T-helper 17 cell (primary cell): ENCODE results near the gene CDK10. TPM values are rescaled to one million over a fixed set of nuclear protein-coding genes. Genes with fewer than 3 reads are reported as not detected.
A peak's percentile ranks its signal among the peaks of the same experiment; 100 is the strongest.
"Not testable (repeated sequence)": the region's sequence is repeated elsewhere in the genome, so short reads cannot be mapped to it uniquely, and the experiment has no call there.

Experiments used
- ATAC-seq: fragments of 150-1000 bp; cut with Tn5 transposase; 2 replicates; pipeline ENCODE4 v1.10.0; 2021; ENCODE audit warnings: mild to moderate bottlenecking, moderate library complexity
- DNase-seq, 3 donors: peaks; one replicate each; pipeline versions ENCODE4 v3.0.0 to v3.0.0-alpha.2; 2020 to 2021
- H3K9me3 ChIP-seq: one replicate; pipeline ENCODE4 v1.7.0; 2013; ENCODE audit warnings: low read length, mild to moderate bottlenecking; ENCODE audit not compliant: control insufficient read depth, poor library complexity, severe bottlenecking
- H3K27ac Mint-ChIP-seq: one replicate; pipeline ENCODE4 v1.8.0; 2022; ENCODE audit warnings: mild to moderate bottlenecking, moderate library complexity, mixed read lengths
- H3K27me3 Mint-ChIP-seq: one replicate; pipeline ENCODE4 v1.8.0; 2022; ENCODE audit warnings: mixed read lengths
- H3K36me3 Mint-ChIP-seq: one replicate; pipeline ENCODE4 v1.8.0; 2022; ENCODE audit warnings: low read depth, mixed read lengths
- H3K4me1 Mint-ChIP-seq: one replicate; pipeline ENCODE4 v1.8.0; 2022; ENCODE audit warnings: mild to moderate bottlenecking, mixed read lengths
- H3K4me3 Mint-ChIP-seq: one replicate; pipeline ENCODE4 v1.8.0; 2022; ENCODE audit warnings: mild to moderate bottlenecking, moderate library complexity, mixed read lengths
- total RNA-seq, 4 donors: library from RNA in 2 of 4; stranded (reverse) in 2 of 4; gene quantifications; one replicate each; pipeline ENCODE4 v1.2.3 and lab custom pipeline; 2022 to 2026

CDK10 gene
- total RNA-seq, 2 donors from 2014 or later = 83.0 to 86.0 TPM

DNA sequence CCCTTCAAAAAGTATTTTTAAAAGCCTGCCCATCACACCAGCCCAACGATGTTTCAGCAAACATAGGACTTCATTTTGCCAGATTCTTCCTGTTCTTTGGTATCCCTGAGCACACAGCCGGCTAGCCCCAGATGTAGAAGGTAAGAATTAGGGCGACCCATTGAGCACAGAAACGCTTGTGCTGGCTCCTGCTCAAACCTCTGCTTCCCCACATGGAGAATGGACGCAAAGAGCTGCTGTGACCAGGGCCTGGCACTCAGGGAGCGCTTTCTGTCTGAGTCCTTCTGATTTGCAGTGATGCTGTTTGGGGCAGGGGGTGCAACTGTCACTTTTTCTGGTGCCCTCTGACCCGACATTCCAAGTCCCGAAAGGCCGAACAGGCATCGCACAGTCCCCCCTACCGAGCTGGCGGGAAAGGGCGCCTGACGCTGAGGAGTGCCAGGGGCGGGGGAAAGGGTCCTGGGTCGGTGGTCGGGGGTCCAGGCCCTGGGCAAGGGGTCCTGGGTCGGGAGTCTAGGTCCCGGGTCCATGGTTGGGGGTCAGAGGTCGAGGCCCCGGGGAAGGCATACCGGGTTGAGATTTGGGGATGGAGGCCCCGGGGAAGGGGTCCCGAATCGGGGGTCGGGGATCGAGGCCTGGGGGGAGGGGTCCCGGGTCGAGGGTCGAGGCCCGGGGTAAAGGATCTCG lies 29.9 kb upstream of the CDK10 start:
- Mint-ChIP-seq H3K27me3 (no peaks in the 10 kb centered on the region), H3K4me1 (peaks cover 24% of the 10 kb centered on the region), H3K36me3 (no peaks in the 10 kb centered on the region), H3K4me3 (peak overlapping the region; percentile 91), H3K27ac (peak overlapping the region; percentile 69)
- ATAC-seq = no peak
- no peak for DNase-seq
- no peaks in the 10 kb centered on the region for H3K9me3 ChIP-seq

GRCh38 chr16:89657442-89658220 lies 28.9 kb upstream of the CDK10 start, which contains the start of the genes CHMP1A and SPATA33:
TSS of gene CHMP1A (minus strand) at chr16:89657708. CDS start at chr16:89657588, 120 bp downstream.
TSS of gene SPATA33 (plus strand) at chr16:89657836. CDS start at chr16:89657912, 76 bp downstream.
- H3K9me3 ChIP-seq = no peaks in the 10 kb centered on the region
- Mint-ChIP-seq H3K27ac (peak within 1 kb of the TSS; percentile 69), H3K27me3 (no peaks in the 10 kb centered on the region), H3K36me3 (no peaks in the 10 kb centered on the region), H3K4me3 (peak within 1 kb of the TSS; percentile 91), H3K4me1 (peaks cover 24% of the 10 kb centered on the region)
- peak; percentile 89 for ATAC-seq
- DNase-seq = peak; percentile 91 to 93 (median 91)

DNA sequence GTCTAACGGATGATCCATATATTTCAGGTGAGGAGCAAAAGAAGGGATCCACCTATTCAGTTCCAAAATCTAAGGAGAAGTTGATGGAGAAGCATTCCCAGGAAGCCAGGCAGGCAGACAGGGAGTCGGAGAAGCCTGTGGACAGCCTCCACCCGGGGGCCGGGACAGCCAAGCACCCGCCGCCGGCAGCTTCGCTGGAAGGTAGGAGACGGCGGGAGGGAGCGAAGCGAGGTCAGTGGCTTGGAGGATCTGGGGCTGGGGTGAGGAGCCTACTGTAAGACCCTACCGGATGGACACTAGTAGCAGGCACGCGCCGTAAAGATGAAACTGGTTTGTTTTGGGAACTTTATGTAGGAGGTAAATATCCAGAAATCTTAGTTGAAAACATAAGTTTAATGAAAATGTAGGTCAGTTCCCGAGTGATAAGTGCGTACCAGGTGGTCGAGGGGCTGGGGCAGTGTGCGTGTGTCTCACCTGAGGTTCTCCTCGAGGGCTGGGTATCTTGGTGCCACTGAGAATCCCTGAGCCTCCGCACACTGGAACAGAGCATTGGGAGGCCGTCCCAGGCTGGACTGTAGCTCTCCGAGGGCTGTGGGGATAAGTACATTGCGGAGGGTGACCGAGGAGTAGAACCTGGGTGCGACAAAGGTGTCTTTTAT lies 28.1 kb upstream of the CDK10 start:
- no peaks in the 10 kb centered on the region for H3K9me3 ChIP-seq
- Mint-ChIP-seq H3K27ac (peak overlapping the region; percentile 69), H3K4me1 (peaks cover 24% of the 10 kb centered on the region), H3K27me3 (no peaks in the 10 kb centered on the region), H3K4me3 (peak overlapping the region; percentile 91), H3K36me3 (no peaks in the 10 kb centered on the region)
- ATAC-seq (no peak), DNase-seq (no peak)

DNA sequence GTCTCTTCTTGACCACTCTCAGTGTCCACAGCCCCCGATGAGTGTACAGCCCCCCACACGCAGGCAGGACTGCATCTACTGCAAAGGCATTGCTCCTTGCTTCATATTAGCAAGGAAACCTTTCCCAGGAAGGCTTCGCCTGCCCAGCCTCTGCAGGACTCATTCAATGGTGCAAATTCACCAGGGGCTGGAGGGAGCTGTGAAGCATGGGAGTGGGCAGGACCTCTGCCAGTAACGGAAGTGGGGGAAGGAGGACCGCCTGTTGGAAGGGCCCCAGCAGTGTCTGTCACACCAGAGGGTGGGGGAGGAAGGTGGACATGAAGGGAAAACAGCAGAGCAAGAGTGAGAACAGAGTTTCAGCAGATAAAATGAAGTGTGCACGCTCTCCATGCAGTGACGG lies 26.3 kb upstream of the CDK10 start:
- H3K4me3 Mint-ChIP-seq = no peak overlapping the region
- H3K27ac Mint-ChIP-seq = peak overlapping the region; percentile 69
- H3K27me3 Mint-ChIP-seq = no peaks in the 10 kb centered on the region
- H3K9me3 ChIP-seq = no peaks in the 10 kb centered on the region
- peaks cover 22% of the 10 kb centered on the region for H3K4me1 Mint-ChIP-seq
- no peak for ATAC-seq
- H3K36me3 Mint-ChIP-seq = no peaks in the 10 kb centered on the region
- DNase-seq = no peak

- ATAC-seq (no peak), DNase-seq (no peak)
- no peaks in the 10 kb centered on the region for H3K9me3 ChIP-seq
- H3K4me3 Mint-ChIP-seq = no peak overlapping the region
- no peak overlapping the region for H3K27ac Mint-ChIP-seq
- H3K27me3 Mint-ChIP-seq = no peaks in the 10 kb centered on the region
- H3K36me3 Mint-ChIP-seq = no peaks in the 10 kb centered on the region
- H3K4me1 Mint-ChIP-seq = peaks cover 18% of the 10 kb centered on the region
Observed at GRCh38 chr16:89661215-89661614, 25.3 kb upstream of the CDK10 start.

- ATAC-seq = not testable (repeated sequence)
Observed at GRCh38 chr16:89664238-89664637, 22.3 kb upstream of the CDK10 start.

DNA sequence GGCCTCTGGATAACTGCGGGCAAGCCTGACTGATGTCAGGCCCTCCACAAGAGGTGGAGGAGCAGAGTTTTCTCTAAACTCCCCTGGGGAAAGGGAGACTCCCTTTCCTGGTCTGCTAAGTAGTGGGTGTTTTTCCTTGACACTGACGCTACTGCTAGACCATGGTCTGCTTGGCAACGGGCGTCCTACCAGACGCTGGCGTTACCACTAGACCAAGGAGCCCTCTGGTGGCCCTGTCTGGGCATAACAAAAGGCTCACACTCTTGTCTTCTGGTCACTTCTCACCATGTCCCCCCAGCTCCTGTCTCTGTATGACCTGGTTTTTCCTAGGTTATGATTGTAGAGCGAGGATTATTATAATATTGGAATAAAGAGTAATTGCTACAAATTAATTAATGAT lies 19.5 kb upstream of the CDK10 start:
- H3K9me3 ChIP-seq, ATAC-seq, H3K4me3 Mint-ChIP-seq, H3K27me3 Mint-ChIP-seq, DNase-seq, H3K4me1 Mint-ChIP-seq, H3K27ac Mint-ChIP-seq, H3K36me3 Mint-ChIP-seq: not testable (repeated sequence)

More at GRCh38 chr16:89664238-89664637, 22.3 kb upstream of the CDK10 start:
- not testable (repeated sequence) for H3K4me3 Mint-ChIP-seq, DNase-seq, H3K9me3 ChIP-seq, H3K27ac Mint-ChIP-seq, H3K36me3 Mint-ChIP-seq, H3K4me1 Mint-ChIP-seq, H3K27me3 Mint-ChIP-seq

DNA sequence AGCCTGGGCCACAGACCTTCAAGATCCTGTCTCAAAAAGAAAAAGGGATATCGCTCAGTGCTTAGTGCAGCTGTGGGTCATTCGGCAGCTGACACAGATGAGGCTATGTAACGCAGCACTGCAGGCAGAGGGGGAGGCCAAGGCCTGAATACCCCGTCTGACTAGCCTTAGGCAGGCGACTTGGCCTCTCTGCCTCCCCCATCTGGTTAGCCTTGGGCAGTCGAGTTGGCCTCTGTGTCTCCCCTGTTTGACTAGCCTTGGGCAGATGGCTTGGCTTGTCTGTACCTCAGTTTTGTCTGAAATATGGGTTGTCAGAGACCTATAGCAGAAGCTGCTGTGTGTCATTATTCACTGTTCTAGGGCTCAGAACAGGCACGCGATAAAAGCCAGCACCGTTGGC lies 18.9 kb upstream of the CDK10 start:
- H3K4me3 Mint-ChIP-seq = no peak overlapping the region

DNA sequence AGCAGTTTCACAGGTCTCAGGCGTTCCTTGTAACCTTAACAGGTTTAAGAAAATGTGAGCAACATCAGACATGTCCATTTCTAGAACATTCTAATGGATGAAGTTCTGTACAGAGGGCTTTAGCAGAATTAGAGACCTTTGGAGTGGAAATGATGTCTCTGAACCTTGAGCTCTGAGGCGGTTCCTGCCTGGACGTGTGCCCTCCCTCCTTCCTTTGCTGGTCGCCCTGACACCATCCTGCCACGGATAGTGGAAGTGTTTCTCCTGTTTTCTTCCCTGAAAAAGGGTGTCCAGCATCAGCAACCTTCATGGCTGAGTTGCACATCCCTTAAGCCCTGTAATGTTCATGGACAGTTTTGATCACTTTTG lies 17.7 kb upstream of the CDK10 start:
- DNase-seq = no peak
- Mint-ChIP-seq H3K4me3 (no peak overlapping the region), H3K36me3 (no peaks in the 10 kb centered on the region), H3K27ac (no peak overlapping the region), H3K27me3 (no peaks in the 10 kb centered on the region), H3K4me1 (no peaks in the 10 kb centered on the region)
- no peak for ATAC-seq
- no peaks in the 10 kb centered on the region for H3K9me3 ChIP-seq

More for the DNA sequence above, 18.9 kb upstream of the CDK10 start:
- ATAC-seq (no peak), DNase-seq (no peak)
- H3K36me3 Mint-ChIP-seq = no peaks in the 10 kb centered on the region
- no peak overlapping the region for H3K27ac Mint-ChIP-seq
- no peaks in the 10 kb centered on the region for H3K9me3 ChIP-seq
- no peaks in the 10 kb centered on the region for H3K27me3 Mint-ChIP-seq
- no peaks in the 10 kb centered on the region for H3K4me1 Mint-ChIP-seq

DNA sequence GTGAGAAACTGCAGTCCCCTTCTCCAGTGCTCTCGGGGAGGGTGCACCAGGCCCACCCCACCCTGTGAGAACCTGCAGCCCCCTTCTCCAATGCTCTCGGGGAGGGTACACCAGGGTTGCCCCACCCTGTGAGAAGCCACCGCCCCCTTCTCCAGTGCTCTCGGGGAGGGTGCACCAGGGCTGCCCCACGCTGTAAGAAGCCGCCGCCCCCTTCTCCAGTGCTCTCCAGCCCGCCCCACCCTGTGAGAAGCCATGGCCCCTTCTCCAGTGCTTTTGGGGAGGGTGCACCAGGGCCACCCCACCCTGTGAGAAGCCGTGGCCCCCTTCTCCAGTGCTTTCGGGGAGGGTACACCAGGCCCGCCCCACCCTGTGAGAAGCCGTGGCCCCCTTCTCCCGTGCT lies 16.7 kb upstream of the CDK10 start:
- Mint-ChIP-seq H3K27me3 (no peaks in the 10 kb centered on the region), H3K4me1 (no peaks in the 10 kb centered on the region), H3K4me3 (no peak overlapping the region), H3K27ac (no peak overlapping the region), H3K36me3 (no peaks in the 10 kb centered on the region)
- no peak for ATAC-seq
- DNase-seq = no peak
- no peaks in the 10 kb centered on the region for H3K9me3 ChIP-seq

GRCh38 chr16:89670496-89671431 lies 15.7 kb upstream of the CDK10 start:
- Mint-ChIP-seq H3K36me3 (no peaks in the 10 kb centered on the region), H3K27me3 (no peaks in the 10 kb centered on the region), H3K4me3 (no peak overlapping the region), H3K27ac (no peak overlapping the region), H3K4me1 (no peaks in the 10 kb centered on the region)
- no peaks in the 10 kb centered on the region for H3K9me3 ChIP-seq
- ATAC-seq (no peak), DNase-seq (no peak)

GRCh38 chr16:89671565-89671964 lies 14.9 kb upstream of the CDK10 start:
- not testable (repeated sequence) for DNase-seq, H3K9me3 ChIP-seq, H3K4me1 Mint-ChIP-seq, H3K4me3 Mint-ChIP-seq, H3K27me3 Mint-ChIP-seq, H3K27ac Mint-ChIP-seq, ATAC-seq, H3K36me3 Mint-ChIP-seq
